CD4-positive, alpha-beta T cell treated with Interleukin-15 for 1 hour (primary cell): ENCODE results near the gene GRHL3.

Experiments used
- DNase-seq: peaks from one replicate; pipeline ENCODE4 v3.0.0-alpha.2; 2020

Gene GRHL3

DNA sequence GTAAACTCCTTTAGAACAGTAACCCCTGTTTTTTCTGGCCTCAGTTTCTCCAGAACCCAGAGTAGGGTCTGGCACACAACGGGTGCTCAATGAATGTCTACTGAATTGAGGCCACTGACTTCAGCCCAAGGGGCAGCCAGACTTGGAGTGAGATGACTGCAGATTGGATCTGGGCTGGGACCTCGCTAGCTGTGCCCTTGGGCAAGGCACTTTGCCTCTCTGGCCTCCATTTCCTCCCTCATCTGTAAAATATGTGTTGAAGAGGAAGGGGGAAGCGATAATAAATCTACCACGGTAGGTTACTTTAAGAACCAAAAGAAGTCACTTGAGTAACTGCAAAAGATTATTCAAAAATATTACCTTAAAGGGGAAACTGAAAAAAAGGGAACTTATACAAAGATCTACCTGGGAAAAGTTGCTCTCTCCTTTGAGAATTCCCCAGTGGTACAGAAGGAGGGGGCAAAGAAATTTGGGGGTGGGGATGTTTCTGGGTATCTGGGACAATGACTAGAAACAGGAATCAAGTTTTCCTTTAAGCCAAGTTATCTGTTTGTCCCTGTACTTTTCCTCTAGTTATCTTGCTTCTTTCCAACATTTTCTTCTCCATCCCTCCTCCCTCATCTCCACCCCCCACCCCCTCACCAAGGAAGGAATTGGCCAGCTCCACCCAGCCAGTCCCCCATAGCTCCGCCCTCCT, 394 bp upstream of the GRHL3 start:
- no peak for DNase-seq

DNA sequence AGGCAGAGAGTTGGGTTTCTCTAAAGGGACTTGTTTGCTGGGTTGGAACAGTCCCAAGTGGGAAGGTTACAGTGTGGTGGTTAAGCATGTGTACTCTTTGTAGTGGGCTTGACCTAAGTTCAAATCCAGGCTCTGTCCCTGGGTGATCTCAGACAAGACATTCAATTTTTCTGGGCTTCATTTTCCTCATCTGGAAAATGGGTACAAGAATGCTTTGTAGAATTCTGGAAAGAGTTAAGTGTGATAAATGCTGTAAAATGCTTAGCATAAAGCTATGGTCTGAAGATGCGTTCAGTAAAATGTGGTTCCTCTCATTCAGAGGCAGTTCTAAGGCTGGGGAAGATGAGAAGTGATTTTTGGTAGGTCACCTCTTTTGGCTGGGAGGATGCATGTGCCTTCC, 805 bp downstream of the GRHL3 start:
- no peak for DNase-seq

DNA sequence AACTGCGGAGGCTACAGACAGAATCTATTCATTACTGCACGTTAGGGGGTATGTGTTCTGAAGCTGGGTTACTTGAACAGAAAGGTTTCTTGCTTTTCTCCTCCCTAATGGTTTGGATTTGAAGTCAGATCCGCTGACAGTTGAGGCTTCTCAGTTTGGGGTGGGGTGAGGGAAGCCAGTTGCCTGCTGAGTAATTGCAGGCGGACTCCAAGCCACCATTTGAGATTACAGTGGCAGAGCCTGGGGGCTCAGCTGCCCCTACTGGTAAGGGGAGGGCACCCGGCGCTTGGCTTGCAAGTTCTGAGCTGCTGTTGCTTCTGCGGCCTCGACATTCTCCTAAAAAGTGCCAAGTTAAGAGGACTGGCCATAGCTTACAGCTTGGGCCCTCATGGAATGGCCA, 2.0 kb downstream of the GRHL3 start:
- DNase-seq: no peak

DNA sequence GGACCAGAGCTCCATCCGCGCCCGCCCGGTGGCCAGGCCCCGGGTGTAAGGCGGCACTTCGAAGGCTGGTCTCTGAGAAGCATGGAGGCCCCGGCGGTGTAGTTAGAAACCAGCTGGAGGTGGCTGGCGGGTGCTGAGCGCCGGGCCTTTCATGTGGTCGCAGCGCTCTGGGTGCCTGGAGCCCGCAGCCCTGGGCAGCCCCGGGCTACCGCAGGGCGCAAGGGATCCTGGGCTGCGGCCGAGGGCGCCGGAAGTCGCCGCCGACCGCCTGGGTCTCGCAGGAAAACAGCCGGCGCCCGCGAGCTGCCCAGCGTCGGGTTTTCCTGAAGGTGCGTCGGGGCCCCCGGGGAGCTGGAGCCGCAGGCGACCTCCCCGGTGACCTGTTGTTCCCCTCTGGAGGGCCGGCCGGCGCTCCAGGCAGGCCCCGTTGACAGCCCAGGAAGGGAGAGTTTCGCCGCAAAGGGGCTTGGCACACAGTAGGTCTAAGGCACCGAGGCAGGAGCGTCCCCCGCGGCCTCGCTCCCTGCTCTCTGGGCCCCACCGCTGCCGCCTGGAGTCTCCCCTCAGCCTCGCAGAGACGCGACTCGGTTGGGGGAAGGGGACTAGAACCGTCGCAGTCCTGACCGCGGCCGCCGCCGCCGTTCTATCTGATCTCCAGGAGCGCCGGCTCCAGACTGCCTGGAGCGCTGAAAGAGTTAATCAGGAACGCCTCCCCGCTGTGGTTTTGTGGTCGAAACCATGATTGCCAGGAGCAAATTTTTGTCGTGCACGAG, 2.7 kb downstream of the GRHL3 start:
- peak; percentile 57 for DNase-seq

DNA sequence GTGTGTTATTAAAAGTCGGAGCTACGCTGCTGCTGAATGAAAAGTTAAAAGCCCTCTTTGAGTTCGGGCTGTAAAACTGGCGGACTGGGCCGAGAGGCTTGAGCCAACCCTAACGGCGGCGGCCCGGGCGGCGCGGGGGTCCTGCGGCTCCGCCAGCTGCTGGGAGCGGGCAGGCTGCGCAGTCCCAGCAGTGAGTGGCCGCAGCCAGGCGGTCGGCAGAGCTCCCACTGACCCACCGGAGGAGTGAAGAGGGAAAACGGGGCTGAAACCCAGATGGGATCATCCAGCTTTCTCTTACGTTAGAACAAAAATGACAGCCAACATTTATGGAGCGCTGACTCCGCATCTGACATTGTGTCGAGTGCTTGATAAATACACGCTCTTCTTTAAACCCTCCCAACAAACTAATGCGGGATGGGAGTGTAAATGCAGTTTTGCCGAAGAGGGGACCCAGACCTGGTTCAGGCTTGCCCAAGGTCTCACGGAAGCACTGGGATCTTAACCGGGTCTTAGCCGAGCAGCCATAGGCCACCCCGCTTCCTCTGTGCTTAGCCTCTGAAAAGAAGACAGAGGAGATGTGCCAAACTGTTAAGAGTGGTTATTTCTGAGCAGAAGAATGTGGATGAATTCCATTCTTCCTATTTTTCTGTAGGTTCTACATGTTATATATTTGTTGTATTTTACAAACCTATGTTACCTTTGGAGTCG, 3.5 kb downstream of the GRHL3 start:
- DNase-seq: no peak

DNA sequence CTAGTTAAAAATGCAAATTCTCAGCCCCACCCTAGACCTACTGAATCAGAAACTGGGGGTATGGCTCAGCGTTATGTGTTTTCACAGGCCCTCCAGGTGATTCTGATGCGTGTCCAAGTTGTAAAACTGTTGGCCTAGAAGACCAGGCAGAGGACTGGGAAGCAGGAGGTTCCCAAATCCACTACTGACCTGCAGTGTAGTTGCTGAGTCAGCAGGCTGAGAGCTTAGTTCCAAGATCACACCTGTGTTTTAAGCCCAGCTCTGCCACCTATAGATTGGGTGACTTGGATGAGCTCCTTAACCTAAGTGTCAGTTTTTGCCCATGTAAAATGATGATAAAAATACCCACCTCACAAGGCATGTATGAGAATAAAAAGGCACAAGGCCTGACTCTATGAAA, 4.1 kb downstream of the GRHL3 start:
- DNase-seq: no peak

DNA sequence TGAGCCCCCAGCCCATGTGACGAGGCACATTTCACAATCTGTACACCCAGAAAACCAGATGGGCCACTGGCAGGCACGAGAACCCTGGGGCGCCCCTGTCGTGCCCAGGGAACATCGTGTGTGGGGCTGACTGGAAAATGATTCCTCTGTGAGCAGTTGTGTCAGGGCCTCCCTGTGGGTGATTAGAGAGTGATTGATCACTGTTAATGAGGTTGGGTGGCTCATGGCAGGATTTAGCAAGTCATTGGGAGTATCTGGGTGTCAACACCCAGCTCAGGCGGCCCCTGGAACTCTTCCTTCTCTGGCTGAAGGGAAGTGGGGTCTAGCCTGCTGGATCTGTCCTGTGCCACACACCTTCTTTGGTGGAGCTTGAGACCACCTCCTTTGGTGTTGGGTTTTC, 5.7 kb downstream of the GRHL3 start:
- no peak for DNase-seq

DNA sequence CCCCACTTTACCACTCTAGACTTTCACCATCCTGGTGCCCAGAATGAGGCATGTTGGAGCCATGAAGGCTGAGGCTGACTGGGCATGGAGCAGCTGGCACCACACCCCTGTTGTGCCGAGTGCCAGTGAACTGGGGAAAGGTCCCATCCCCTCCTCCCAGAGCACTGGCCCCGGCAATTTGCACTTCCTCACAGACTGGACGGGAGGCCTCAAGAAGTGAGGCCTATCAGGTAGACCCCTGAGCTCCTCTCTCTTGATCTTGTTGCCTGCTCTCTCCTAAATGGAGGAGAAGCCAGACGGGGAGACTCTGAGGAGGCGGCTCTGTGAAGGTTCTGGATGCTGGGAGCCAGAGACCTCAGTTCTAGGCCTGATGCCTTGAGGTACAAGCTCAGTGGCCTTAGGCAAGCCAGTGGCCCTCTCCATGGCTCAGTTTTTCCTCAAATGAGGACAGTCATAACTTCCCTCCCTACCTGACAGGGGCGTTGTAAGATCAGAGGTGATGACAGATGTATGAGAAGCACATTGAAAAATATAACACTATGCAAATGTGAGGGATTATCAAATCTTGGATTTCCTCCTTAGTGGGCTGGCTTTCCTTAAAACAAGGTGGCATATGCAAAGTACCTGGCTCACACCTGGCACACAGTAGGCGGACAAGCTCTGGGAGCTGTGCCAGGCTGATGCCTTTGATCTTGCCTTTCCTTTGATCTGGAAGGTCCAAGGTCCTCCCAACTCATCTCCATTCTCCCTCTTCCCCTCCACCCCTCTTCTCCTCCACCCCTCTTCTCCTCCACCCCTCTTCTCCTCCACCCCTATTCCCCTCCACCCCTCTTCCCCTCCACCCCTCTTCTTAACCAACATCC, 6.7 kb downstream of the GRHL3 start:
- DNase-seq: no peak

DNA sequence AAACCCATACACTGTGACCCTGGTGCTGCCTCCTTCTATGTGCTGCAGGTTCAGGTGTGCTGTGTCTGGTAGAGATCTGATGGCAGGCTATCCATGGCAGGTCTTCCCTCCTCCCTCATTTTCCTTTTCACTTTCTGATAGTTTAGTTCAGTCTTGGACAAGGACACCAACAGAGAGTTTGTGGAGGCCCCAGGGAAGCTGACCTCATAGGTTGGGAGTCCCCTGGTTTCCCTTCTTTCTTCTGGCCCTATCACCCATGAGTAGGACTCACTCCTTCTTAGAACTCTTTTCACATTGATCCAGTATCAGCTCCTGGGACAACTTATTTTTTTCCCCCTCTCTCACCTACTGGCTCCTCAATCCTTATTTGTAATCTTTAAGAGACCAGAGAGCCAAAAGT, 8.3 kb downstream of the GRHL3 start:
- DNase-seq: no peak

DNA sequence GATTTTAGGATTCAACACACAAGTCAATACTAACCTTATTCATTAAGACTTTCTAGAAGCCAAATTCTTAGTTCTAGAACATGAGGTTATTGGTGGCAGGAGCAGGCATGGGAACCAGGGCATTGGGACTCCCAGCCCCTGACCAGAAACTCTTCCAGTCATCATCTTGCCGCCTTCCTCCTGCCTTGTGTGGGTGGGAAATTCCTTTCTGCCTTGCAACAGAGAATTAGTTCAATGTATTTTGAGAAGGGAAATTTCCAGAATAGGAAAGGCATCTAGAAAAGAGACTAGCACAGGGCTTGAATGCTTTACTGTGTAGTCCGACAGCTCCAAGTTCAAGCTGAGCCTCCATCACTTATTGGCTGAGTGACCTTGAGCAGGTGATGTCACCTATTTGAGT, 8.7 kb downstream of the GRHL3 start:
- no peak for DNase-seq

DNA sequence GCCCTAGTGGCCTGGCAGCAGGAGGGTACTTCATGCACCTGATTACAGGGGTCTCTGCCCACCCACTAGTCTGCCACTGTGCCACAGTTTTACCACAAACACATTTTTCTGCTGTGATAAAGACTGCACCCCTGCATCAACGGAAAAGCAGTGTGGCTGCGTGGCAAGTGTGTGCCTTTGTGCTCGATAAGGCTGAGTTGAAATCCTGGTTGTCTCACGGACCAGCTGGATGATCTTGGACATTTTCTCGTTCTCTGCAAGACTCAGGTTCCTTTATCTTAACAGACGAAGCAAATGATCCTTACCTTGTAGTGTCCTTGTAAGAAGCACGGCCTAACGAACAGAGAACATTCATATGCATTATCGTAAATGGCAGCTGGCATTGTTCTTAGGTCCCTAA, 10.2 kb downstream of the GRHL3 start:
- DNase-seq: no peak

DNA sequence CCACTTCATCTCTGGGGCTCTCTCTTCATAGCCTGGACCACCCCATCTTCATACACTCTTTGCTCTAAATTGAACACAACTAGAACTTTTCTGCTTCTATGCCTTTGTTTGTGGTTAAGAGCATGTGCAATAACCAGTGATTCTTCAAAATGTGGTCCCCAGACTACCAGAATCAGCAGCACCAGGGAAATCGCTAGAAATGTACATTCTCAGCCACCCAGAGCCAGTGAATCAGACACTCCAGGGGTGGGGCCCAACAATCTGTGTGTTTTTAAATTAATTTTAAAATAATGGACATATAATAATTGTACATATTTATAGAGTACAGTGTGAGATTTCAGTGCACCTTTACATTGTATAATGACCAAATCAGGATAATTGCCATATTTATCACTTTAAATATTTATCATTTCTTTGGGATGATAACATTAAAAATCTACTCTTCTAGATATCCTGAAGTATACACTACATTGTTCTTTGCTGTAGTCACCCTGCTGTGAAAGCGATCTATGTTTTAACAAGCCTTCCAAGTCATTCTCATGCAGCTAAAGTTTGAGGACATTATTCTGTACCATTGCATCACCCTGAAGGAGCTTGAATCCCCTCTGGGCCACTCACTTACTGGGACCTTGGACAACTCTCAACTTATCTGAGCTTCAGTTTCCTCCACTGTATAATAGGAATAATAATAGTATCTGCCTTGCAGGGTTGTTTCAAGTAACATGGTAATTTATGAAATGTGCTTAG, 10.8 kb downstream of the GRHL3 start:
- DNase-seq: no peak

DNA sequence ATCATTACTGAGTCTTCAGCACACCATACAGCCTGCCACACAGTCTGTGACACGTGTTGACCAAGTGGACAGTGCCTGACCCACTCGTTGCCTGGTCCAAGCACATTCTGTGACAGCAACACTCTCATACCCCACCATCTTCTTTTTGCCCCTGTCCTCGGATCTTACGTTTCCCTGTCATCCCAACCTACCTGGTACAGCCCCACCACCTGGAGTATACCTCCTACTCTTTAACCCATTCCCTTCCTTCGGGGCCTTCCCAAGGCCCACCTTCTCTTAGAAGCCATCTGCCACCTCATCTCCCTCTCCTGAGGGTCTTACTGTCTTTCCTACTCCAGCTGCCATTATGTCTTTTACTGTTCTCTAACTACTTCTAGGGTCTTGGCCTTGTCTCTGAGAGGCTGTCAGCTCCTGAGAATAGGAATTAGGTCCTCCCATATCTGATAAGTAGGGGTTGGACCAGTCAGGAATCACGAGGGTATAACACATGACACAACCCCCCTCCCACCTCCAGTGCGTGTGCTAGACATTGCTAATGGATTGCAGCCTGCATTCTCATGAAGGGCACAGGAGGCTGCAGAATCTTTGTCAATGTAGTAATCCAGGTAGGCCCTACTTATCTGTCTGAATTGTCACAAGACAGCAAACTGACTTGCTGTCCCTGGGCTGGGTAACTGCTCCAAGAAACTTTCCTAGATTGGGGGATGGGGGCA, 13.0 kb downstream of the GRHL3 start:
- DNase-seq: no peak

DNA sequence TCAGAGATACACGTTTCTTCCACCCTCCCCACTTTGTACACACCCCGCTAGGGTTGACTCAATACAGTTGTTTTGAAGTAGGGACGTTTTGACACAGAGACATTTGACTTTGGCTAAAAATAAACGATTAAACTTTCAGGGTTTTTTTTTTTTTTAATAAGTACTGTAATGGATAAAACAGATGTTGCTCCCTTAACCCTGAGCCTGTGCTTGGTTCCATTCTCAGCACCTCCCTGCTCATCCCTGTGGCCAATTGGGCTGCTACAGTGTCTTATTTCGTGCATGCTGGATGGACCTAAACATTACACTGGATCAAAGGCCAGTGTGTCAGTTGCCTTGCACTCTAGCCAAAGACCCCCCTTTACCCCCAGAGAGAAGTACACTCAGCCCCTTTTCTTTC, 16.9 kb downstream of the GRHL3 start:
- no peak for DNase-seq

DNA sequence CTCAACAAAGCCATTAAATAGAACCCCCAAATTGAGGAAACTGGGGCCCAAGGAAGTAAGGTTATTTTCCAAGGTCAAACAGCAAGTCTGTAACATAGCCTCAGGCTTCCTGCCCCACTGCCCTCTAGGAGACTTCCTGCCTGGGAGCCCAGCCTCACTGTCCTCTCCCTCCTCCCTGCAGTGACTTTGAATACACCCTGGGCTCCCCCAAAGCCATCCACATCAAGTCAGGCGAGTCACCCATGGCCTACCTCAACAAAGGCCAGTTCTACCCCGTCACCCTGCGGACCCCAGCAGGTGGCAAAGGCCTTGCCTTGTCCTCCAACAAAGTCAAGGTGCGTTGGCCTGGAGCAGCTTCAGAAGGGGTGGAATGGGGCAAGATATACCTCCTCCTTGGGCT, 18.3 kb downstream of the GRHL3 start:
- no peak for DNase-seq

DNA sequence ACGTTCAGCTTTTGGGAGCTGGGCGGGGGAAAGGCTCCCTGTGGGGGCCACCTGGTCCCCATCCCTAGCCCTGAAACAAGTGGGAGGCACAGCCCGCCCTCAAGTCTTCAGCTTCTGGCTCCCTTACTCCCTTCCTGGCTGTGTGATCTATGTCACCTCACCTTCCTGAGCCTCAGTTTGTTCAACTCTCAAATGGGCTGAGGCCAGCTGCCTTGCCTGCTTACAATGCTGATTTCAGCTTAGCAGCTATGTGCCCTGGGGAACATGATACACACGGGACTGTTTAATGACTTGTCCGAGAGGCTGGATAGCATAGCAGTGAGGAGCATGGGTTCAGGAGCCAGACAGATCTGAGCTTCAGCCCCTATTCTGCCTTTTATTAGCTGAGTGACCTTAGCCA, 19.3 kb downstream of the GRHL3 start:
- no peak for DNase-seq

DNA sequence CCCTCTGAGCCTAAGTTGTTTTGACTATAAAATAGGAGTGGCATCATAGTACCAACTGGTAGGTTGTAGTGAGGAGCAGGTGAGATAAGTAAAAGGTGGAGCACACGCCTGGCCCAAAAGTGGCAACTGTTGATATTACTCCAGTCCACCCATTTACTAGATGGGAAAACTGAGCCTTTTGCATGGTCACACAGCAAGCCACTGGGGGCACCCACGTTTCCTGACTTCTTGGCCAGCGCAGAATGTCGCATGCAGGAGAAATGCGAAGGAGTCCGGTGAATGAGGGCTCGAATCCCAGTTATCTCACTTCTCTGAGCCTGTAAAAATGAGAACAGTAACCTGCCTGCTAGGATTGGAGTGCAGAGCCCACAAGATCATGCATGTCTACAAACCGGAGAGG, 20.8 kb downstream of the GRHL3 start:
- no peak for DNase-seq

DNA sequence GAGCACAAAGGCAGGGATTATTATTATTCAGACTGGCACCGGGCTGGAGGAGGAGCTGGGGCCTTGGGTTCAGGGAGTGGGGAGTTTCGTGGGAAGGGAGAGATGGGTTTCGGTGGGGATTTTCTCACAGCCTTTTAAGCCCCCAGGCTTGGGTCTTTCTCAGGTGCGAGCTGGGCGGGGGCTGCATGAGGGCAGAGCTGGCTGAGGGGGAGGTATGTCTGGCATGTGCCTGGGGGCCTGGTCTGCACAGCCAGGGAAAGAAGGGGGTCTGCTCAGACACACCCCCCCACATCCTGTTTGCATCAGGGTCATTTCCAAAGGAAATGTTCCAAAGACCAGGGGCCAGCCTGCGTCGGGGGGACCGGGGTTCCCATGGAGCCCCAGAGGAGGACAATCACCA, 21.6 kb downstream of the GRHL3 start:
- no peak for DNase-seq

DNA sequence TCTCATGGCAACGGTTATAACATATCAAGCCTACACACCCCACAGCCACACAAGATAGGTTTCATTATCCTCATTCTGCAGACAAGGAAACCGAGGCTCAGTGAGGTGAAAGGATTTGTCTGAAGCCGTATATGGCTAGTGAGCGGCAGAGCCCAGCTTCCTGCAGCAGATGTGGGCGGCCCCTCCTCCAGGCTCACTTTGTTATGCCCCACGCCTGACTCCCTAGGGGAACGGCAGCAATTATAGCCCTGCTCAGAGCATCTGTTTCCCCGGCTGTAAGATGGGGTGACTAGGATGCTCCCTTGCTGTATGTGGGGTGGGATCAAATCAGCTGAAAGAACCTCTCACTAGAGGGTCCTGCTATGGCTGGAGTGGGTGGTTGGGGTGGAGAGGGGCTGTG, 22.1 kb downstream of the GRHL3 start:
- DNase-seq: no peak

DNA sequence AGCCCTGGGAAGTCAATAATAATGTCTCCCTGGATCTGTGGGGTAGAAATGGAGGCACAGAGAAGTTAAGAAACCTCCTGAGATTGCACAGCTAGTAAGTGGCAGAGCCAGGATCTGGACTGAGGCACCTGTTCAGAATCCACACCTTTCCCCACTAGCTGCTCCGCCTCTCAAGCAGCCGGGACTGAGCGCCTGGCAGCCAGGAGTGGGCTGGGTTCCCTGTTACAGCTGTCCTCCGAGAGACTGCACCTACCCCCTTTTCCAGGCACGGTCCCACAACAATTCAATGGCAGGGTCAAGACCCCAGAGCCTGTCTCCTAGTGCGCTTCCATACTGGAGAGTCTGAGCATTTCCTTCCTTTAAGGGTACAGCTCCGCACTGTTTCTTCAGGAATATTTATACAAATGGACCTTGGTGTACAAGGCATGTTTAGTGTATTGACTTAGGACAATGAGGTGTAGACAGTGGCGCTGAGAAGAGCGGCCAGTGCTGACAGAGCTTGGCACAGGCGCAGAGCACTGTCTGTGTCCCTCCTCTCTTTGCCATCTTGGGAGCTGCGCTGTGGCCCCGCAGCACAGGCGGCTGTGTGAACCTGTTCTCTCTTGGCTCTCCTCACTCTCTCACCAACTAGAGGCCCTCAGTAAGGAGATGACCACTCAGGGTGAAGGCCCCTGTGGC, 24.4 kb downstream of the GRHL3 start:
- no peak for DNase-seq

DNA sequence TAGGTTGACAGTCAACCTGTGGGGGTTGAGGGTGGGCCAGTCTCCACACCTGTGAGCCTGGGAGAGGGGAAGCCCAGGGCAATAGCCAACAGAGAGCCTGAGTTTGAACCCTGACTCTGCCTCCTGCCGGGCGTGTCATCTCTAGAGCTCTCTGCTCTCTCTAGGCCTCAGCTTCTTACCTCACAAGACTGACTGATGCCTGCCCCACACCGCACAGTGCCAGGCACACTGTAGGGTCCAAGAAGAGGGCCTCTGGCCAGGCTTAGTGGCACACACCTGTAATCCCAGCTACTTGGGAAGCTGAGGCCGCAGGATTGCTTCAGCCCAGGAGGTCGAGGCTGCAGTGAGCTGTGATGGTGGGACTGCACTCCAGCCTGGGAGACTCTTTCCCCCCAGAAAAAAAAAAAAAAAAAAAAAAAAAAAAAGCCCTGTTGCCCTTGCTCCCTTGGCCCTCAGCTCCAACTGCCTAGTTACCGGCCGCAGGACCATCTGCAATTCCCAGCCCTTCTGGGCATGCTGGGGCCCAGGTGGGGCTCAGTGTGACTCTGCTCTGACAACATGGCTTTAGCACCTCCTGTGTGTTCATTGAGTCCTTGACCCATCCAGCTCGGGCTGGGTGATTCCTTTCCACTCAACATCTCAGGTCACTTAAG, 25.1 kb downstream of the GRHL3 start:
- DNase-seq: no peak
